Stimulated activated CD4-positive, alpha-beta T cell treated with anti-CD3 and anti-CD28 coated beads, TNF-alpha, amount 100 ng/mL, for 1 hour (primary cell): ENCODE measurements around the gene TEX13B.
"Not testable (repeated sequence)": the region's sequence is repeated elsewhere in the genome, so short reads cannot be mapped to it uniquely, and the experiment has no call there.

Source experiments
- DNase-seq, 3 donors: peaks; one replicate each; pipeline ENCODE4 v3.0.0-alpha.2; 2020; ENCODE audit warnings: low read depth in 3 of 3, low spot score in 1 of 3

The TEX13B gene, protein sequence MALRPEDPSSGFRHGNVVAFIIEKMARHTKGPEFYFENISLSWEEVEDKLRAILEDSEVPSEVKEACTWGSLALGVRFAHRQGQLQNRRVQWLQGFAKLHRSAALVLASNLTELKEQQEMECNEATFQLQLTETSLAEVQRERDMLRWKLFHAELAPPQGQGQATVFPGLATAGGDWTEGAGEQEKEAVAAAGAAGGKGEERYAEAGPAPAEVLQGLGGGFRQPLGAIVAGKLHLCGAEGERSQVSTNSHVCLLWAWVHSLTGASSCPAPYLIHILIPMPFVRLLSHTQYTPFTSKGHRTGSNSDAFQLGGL

GRCh38 chrX:107982356-107982755 lies at the start of gene TEX13B:
Gene TEX13B, minus strand, starts transcription at chrX:107982370. Its CDS starts 243 bp downstream, at chrX:107982127.
- no peak for DNase-seq

DNA sequence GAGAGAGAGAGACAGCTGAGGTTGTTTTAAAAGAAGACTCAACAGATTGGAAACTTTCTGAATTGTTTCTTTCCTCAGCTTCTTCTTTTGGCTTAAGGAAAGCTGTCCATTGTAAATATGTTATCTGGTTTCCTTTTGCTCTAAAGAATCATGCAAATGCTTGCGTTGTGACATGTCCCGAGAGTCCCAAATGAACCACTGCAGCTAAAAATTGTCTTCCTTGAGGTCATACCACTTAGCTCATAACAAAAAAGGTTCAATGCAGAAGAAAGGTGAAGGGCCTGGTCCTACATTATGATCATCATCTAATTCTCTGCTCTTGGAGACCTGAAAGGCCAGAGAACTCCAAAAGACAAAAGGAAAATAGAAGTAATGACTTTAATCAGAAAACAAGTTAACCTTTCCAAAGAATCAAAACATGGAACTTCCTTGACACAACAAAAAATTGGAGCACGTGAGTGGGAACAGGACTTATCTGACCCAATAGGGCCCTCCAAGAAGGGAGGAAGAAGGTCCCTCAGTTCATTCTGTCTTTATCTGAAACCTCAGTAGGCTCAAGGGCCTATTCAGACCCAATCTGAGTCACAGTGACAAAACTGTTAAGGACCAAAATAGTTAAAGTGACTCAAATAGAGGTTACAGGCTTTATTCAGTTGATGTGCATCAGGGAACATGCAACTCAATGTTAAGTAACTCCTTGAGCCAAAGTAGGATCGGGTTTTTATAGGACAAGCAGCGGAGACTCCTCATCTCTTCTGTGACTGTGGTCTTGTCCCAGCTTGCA lies 48.0 kb upstream of the TEX13B start:
- DNase-seq, result no peak

DNA sequence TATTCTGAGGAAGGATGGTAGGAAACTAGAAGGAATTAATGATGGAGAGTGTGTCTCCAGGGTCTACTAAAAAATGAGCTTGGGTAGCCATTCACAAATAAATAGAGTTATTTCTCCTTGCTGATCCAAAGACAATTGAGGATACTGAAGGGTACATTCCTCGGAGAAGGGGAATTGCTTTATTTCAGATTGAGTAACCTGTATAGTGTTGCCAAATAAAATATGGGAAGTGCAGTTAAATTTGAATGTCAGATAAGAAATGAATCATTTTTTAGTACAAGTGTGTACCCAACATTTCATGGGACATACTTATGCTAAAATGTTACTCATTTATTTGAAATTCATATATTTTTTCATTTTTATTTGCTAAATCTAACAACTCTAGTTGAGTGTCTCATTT lies 46.7 kb upstream of the TEX13B start:
- no peak for DNase-seq

DNA sequence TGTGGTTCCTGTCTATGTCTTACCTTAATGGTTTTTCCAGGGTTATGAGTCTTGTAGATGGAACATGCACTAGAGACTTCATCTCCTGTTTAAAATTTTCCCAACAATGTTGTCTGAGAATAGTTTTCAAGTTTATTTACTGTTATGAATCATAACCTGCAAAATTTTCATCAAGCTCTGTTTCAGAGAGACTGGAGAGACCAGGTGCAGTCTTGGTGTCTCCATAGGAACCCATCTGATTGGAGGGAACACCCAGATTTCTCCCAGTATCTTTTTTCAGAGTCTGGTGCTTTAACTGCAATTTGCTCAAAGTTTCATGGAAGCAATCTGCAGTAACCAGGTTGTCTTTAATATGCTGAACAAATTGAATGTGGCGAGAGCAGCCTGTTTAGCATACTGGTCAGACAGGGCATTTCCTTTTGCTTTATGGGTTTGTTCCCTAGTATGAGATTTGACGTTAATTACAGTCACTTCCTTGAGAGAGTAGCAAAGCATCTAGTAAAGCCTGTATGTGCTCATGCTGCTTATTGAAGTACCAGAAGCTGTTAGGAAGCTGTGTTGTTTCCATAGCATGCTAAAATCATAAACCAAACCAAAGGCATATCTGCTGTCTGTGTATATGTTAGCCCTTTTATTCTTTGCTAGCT lies 43.9 kb upstream of the TEX13B start:
- no peak for DNase-seq

GRCh38 chrX:108025376-108025775 lies 43.2 kb upstream of the TEX13B start:
- no peak for DNase-seq

- DNase-seq, result no peak
Observed at GRCh38 chrX:108022491-108023089, 40.4 kb upstream of the TEX13B start.

DNA sequence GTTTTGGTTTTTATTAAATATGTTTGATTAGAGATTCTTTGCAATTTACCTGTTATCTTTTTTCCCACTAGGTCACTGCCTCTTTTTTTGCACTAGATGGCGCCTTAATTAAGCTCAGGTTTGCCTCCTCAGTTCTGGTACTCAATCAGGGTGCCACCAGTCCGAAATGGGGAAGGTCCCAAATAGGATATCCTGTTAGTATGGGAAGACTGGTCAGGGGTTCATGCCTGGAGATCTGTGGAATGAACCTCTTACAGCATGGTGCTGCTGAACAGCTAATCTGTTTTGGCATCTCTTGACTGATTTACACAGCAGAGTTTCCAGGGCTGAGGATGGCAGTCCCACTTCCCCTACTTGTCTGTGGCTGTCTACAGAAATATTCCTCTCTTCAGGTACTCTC lies 38.5 kb upstream of the TEX13B start:
- no peak for DNase-seq

GRCh38 chrX:108019382-108019875 lies 37.3 kb upstream of the TEX13B start:
- no peak for DNase-seq

- no peak for DNase-seq
Observed at GRCh38 chrX:108018656-108019381, 36.6 kb upstream of the TEX13B start.

- DNase-seq, result no peak
Observed at GRCh38 chrX:108001218-108001814, 19.1 kb upstream of the TEX13B start.

DNA sequence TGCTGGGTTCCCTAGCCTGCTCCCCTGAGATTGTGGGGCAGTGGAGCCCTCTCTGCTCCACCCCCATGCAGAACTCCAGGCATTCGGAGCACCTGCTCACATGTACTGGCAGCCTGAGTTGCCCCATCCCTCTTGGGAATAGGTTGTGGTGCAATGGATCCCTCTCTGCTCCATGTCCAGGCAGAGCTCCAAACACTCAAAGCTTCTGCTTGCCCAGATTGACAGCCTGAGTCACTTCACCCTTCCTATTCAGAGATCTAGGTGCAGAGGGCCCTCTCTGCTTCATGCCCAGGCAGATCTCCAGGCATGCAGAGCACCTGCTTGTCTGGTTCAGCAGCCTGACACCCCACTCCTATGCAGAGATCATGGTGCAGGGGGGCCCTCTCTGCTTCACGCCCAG lies 18.6 kb upstream of the TEX13B start:
- DNase-seq, result no peak

GRCh38 chrX:107996124-107996523 lies 14.0 kb upstream of the TEX13B start:
- no peak for DNase-seq

GRCh38 chrX:107985033-107985432 lies 2.9 kb upstream of the TEX13B start:
- DNase-seq, result no peak

- no peak for DNase-seq
Observed at GRCh38 chrX:107979534-107979933, 2.6 kb downstream of the TEX13B start.

DNA sequence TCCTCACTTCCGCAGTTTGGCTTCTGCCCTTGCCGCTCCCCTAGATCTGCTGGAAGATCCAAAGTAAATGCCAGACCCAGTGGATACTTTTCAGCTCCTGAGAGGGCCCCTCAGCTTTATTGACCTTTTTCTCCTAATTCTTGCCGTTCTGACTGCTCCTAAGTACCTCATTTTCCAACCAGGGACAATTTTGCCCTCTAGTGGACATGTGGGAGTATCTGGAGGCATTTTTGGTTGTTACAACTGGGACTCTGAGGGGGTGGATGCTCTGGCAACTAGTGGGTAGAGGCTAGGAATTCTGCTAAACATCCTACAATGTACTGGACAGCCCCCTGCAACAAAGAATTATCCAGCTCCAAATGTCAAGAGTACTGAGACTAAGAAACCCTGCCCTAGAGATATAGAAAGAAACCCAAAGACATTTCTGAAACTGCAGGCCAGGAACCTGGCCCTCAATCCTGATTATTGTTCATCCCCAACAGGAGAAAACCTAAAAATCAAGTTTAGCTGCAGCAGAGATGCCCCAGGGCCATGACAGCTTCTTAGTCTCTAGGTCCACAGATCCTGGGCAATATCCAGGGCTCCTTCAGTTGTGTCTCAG lies 3.4 kb downstream of the TEX13B start:
- no peak for DNase-seq

DNA sequence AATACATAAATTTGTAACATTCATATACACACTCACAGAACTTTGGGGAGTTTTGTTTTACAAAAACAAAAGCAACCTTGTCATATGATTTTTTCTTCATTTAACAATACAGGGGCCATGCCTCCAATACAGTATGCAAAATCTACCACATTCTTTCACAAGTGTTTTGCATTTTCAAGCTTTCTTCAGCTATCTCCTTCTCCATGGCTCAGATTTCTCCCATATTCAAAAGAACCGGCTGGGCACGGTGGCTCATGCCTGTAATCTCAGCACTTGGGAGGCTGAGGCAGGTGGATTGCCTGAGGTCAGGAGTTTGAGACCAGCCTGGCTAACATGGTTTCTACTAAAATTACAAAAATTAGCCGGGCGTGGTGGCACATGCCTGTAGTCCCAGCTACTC lies 4.1 kb downstream of the TEX13B start:
- DNase-seq, result no peak

DNA sequence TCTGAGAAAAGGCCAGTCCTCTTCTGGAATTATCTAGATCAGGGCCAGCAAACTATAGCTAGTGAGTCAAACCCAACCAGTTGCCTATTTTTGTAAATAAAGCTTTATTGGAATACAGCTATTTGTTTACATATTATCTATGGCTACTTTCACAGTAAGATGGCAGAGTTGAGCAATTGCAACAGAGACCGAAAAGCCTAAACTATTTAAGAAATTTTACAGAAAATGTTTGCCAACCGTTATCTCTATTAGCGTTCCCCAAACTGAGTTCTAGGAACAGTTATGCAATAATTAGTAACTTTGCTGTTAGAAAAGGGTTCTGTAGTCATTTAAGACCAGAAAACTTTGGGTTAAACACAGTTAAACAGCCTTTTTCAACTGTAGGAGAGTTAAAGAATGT lies 10.5 kb downstream of the TEX13B start:
- DNase-seq, result no peak

DNA sequence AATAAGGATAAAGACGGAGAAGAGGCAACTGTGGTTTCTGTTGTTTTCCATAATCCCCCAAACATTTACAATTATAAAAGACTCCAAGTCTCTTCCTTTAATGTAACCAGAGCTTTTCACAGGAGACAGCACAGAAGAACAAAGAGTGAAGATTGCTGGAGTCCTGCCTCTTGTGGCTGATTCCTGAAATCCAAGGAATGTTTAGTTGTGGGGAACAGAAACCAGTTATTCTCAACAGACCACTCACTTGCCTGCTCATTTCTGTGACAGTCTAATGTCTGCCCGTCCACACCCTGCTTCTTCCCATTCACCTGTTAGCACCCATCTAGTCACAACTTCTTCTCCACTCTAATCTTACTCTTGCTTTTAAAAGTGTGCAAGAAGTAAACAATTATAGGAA lies 12.1 kb downstream of the TEX13B start:
- no peak for DNase-seq

GRCh38 chrX:107968623-107969022 lies 13.5 kb downstream of the TEX13B start:
- DNase-seq, result no peak

GRCh38 chrX:107955337-107955736 lies 26.8 kb downstream of the TEX13B start:
- not testable (repeated sequence) for DNase-seq
